Measurements from ENCODE around the gene ERC2. TPM values are rescaled to one million over a fixed set of nuclear protein-coding genes. Genes with fewer than 3 reads are reported as not detected.

ERC2 gene
- polyA plus RNA-seq, 3 donors = not detected

DNA sequence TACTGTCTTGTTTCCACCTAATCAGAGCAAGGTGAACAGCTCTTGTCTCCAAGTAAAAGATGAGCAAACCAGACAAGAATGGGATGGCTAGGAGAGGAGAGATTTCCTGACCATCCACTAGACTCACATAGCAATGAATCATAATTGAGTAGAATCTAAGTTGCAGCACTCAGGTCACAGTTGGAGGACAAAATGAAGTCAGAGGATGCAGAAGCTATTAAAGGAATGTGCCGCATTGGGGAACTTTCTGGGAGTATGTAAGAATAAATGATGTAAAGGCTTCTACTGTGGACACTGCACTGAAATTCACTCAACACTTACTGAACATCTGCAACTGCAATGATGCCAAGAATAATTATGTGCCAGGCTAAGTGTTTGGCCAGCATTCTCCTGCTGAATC lies 763.7 kb downstream of the ERC2 start:
- Histone ChIP-seq H3K9ac (ENCODE audit: insufficient read depth, low read length, poor library complexity, severe bottlenecking) (no peak overlapping the region), H4K20me1 (ENCODE audit: insufficient read depth, low read length) (no peaks in the 10 kb centered on the region), H3K4me3 (replicated peaks in 1 of 3; ENCODE audit: low read depth in 2 of 3, low read length in 3 of 3) (no peak overlapping the region), H3K4me2 (replicated peaks; ENCODE audit: extremely low read depth, low read length, poor library complexity, severe bottlenecking) (no peak overlapping the region), H3K4me1 (ENCODE audit: control insufficient read depth in 1 of 2, insufficient read depth in 2 of 2, low read length in 2 of 2) (no peaks in the 10 kb centered on the region), H3K9me3 (replicated peaks in 1 of 2; ENCODE audit: control insufficient read depth in 1 of 2, insufficient read depth in 1 of 2, low read length in 2 of 2) (peaks cover 0 to 3% of the 10 kb centered on the region in 2 donors), H2AFZ (ENCODE audit: insufficient read depth, low read depth, low read length, poor library complexity, severe bottlenecking) (no peak overlapping the region), H3K27me3 (ENCODE audit: control insufficient read depth in 2 of 2, insufficient read depth in 2 of 2, low read length in 2 of 2) (peaks cover 0 to 4% of the 10 kb centered on the region in 2 donors), H3K36me3 (replicated peaks in 1 of 2; ENCODE audit: control insufficient read depth in 1 of 2, insufficient read depth in 2 of 2, low read length in 2 of 2) (no peaks in the 10 kb centered on the region), H3K79me2 (ENCODE audit: insufficient read depth, low read length) (no peaks in the 10 kb centered on the region), H3K27ac (ENCODE audit: low read depth in 1 of 2, low read length in 2 of 2) (no peak overlapping the region)
- no CpG with 5 or more reads among the region's 1 CpG for WGBS (ENCODE audit: insufficient coverage)
- intact Hi-C loops (cut with micrococcal nuclease) = no loop called here
- no peak overlapping the region for H3K27ac Mint-ChIP-seq
- H3K36me3 Mint-ChIP-seq = no peaks in the 10 kb centered on the region
- H3K4me1 Mint-ChIP-seq = no peaks in the 10 kb centered on the region
- no peak overlapping the region for H3K4me3 Mint-ChIP-seq
- TF ChIP-seq, protein P1, sequence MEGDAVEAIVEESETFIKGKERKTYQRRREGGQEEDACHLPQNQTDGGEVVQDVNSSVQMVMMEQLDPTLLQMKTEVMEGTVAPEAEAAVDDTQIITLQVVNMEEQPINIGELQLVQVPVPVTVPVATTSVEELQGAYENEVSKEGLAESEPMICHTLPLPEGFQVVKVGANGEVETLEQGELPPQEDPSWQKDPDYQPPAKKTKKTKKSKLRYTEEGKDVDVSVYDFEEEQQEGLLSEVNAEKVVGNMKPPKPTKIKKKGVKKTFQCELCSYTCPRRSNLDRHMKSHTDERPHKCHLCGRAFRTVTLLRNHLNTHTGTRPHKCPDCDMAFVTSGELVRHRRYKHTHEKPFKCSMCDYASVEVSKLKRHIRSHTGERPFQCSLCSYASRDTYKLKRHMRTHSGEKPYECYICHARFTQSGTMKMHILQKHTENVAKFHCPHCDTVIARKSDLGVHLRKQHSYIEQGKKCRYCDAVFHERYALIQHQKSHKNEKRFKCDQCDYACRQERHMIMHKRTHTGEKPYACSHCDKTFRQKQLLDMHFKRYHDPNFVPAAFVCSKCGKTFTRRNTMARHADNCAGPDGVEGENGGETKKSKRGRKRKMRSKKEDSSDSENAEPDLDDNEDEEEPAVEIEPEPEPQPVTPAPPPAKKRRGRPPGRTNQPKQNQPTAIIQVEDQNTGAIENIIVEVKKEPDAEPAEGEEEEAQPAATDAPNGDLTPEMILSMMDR (IDR thresholded peaks at IDR 0.05) = no peak
- no peak for DNase-seq
- H3K27me3 Mint-ChIP-seq (ENCODE audit: low read depth in 3 of 3) = peaks cover 3 to 9% (median 6%) of the 10 kb centered on the region in 3 donors
- H3K9me3 Mint-ChIP-seq = peaks cover 0 to 3% (median 2%) of the 10 kb centered on the region in 7 donors

DNA sequence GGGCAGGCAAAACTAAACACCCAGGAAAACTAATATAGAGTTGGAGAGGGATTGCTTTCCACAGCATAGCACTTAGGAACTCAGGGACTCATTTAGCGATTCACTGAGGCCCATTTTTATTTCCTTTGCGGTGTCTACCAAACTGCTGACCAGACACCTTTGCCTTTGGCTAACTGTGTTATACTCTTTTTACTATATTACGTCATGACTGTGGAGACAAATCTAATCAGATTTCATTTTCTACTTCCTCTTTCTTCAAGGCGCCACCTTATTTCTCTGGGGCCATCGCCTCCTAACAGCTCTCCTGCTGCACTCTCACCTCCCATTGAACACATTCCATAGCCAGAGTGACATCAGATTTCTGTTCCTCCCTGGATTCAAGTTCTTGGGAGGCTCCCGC lies 765.4 kb downstream of the ERC2 start:
- no peaks in the 10 kb centered on the region for H3K79me2 ChIP-seq (ENCODE audit: insufficient read depth, low read length)
- WGBS (ENCODE audit: insufficient coverage) = 65% methylated on average over 3 of the region's 6 CpGs
- H3K27me3 Mint-ChIP-seq (ENCODE audit: low read depth in 3 of 3) = peaks cover 3 to 9% (median 6%) of the 10 kb centered on the region in 3 donors
- H3K4me3 Mint-ChIP-seq = no peak overlapping the region
- no peaks in the 10 kb centered on the region for H3K4me1 Mint-ChIP-seq
- H3K9ac ChIP-seq (ENCODE audit: insufficient read depth, low read length, poor library complexity, severe bottlenecking) = no peak overlapping the region
- H3K4me2 ChIP-seq (replicated peaks; ENCODE audit: extremely low read depth, low read length, poor library complexity, severe bottlenecking) = no peak overlapping the region
- peaks cover 0 to 4% of the 10 kb centered on the region in 2 donors for H3K27me3 ChIP-seq (ENCODE audit: control insufficient read depth in 2 of 2, insufficient read depth in 2 of 2, low read length in 2 of 2)
- H3K27ac Mint-ChIP-seq = no peak overlapping the region
- TF ChIP-seq, protein P1 (IDR thresholded peaks at IDR 0.05) = no peak
- no peak overlapping the region for H2AFZ ChIP-seq (ENCODE audit: insufficient read depth, low read depth, low read length, poor library complexity, severe bottlenecking)
- H3K9me3 Mint-ChIP-seq = peaks cover 0 to 3% (median 2%) of the 10 kb centered on the region in 7 donors
- H3K36me3 ChIP-seq (replicated peaks in 1 of 2; ENCODE audit: control insufficient read depth in 1 of 2, insufficient read depth in 2 of 2, low read length in 2 of 2) = no peaks in the 10 kb centered on the region
- H3K4me3 ChIP-seq (replicated peaks in 1 of 3; ENCODE audit: low read depth in 2 of 3, low read length in 3 of 3) = no peak overlapping the region
- no peaks in the 10 kb centered on the region for H4K20me1 ChIP-seq (ENCODE audit: insufficient read depth, low read length)
- peaks cover 0 to 3% of the 10 kb centered on the region in 2 donors for H3K9me3 ChIP-seq (replicated peaks in 1 of 2; ENCODE audit: control insufficient read depth in 1 of 2, insufficient read depth in 1 of 2, low read length in 2 of 2)
- intact Hi-C loops (cut with micrococcal nuclease) = no loop called here
- H3K27ac ChIP-seq (ENCODE audit: low read depth in 1 of 2, low read length in 2 of 2) = no peak overlapping the region
- no peaks in the 10 kb centered on the region for H3K36me3 Mint-ChIP-seq
- no peaks in the 10 kb centered on the region for H3K4me1 ChIP-seq (ENCODE audit: control insufficient read depth in 1 of 2, insufficient read depth in 2 of 2, low read length in 2 of 2)
- DNase-seq = no peak

Measured in CD14-positive monocyte (primary cell).